HG03108 (cell line): ENCODE results near the gene ARIH1.
"Not testable (repeated sequence)": the region's sequence is repeated elsewhere in the genome, so short reads cannot be mapped to it uniquely, and the experiment has no call there.

Experiments used
- ATAC-seq: cut with Tn5 transposase; IDR thresholded peaks from one replicate; pipeline ENCODE4 v1.9.1; 2021; ENCODE audit warnings: moderate library complexity; ENCODE audit not compliant: unreplicated experiment

The ARIH1 gene, protein sequence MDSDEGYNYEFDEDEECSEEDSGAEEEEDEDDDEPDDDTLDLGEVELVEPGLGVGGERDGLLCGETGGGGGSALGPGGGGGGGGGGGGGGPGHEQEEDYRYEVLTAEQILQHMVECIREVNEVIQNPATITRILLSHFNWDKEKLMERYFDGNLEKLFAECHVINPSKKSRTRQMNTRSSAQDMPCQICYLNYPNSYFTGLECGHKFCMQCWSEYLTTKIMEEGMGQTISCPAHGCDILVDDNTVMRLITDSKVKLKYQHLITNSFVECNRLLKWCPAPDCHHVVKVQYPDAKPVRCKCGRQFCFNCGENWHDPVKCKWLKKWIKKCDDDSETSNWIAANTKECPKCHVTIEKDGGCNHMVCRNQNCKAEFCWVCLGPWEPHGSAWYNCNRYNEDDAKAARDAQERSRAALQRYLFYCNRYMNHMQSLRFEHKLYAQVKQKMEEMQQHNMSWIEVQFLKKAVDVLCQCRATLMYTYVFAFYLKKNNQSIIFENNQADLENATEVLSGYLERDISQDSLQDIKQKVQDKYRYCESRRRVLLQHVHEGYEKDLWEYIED

GRCh38 chr15:72473614-72474465, at the start of gene ARIH1:
Gene ARIH1, plus strand, starts transcription at chr15:72474330. Its CDS starts 310 bp downstream, at chr15:72474640.
- ATAC-seq, result peak; percentile 82

DNA sequence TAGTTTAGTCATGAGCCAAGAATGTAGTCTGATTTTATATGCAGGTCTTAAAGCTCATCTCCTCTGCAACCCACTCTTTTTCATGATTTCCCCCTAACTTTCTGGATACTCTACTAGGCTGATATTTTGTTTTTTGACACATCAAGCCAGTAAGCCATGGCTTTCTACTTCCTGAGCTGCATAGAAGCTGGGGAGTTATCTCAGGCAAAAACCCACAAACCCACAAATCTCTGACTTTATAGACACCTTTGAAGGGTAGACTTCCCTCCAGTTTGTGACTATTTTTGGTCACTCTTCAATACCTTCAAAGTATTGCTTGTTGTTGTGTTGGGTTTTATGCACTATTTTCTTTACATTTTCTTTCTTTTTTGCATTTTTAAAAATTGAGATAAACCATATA, 47.4 kb upstream of the ARIH1 start:
- ATAC-seq, result no peak

GRCh38 chr15:72437650-72438316, 36.3 kb upstream of the ARIH1 start:
- no peak for ATAC-seq

DNA sequence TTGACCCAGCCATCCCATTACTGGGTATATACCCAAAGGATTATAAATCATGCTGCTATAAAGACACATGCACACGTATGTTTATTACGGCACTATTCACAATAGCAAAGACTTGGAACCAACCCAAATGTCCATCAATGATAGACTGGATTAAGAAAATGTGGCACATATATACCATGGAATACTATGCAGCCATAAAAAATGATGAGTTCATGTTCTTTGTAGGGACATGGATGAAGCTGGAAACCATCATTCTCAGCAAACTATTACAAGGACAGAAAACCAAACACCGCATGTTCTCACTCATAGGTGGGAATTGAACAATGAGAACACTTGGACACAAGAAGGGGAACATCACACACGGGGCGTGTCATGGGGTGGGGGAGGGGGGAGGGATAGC, 31.3 kb upstream of the ARIH1 start:
- not testable (repeated sequence) for ATAC-seq

DNA sequence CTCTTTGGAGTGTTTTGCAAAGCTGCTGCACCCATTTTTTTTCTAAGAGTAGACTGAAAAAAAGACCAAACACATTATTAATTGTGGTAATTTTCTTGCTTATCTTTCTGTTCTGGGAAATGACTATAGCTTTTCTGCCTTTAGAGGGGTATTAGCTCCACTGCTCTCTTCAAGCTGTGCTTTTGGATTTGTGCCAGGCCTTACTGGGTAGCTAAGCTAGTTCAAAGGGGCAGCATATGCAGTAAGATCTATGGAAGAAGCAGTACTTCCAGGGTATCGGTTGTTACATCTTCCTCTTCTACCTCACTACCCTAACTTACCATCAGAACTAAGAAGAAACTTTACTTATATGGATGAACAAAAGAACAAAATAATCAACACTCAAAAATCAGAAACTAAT, 28.7 kb upstream of the ARIH1 start:
- no peak for ATAC-seq

DNA sequence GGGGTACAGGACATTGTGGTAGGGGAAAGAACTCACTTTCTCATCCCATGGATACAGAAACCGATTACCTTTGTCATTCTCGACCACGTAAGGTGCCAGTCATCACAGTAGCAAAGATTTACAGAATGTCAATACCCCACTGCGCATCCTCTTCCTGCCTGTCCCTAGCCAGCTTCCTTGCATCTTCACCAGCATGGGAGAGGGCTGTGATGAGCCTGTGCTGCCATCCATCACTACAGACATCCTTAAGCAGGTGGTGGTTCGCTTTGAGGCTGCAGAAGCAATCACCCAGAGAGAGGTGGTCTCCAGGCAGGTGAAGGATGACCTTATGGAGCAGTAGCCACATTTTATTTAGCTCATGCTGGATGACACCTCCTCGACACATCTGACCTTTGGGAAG, 23.3 kb upstream of the ARIH1 start:
- ATAC-seq, result no peak

GRCh38 chr15:72451224-72451623, 22.9 kb upstream of the ARIH1 start:
- no peak for ATAC-seq

DNA sequence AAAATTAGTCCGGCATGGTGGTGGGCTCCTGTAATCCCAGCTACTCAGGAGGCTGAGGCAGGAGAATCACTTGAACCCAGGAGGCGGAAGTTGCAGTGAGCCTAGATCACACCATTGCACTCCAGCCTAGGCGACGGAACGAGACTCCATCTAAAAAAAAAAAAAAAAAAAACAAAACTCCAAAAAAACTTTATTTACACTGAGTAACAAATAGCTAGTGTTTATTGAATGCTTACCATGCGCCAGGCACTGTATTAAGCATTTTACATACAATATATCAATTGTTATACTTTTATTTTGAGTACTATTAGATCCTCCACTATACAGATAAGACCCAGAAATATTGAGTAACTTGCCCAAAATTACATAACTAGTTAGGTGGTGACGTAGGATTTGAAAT, 17.4 kb upstream of the ARIH1 start:
- ATAC-seq, result no peak

- ATAC-seq, result no peak
Observed at GRCh38 chr15:72460402-72460801, 13.7 kb upstream of the ARIH1 start.

DNA sequence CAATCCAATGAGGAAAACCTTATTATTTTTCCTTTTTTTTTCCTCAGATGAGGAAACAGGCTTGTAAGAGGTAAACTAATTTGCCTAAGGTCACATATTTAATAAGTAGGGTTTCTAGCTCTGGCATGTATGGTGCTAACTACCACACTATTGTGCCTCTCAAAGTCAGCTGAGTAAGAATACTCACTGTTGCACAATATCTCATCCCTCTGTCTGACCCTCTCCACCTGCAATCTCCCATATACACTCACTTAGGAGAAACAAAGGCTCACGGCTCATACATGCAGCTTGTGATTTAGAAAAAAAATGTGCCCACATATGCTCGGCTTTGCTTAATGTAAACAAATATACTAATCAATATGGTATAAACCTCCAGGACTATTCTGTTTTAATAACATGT, 10.4 kb upstream of the ARIH1 start:
- ATAC-seq, result no peak

- ATAC-seq, result no peak
Observed at GRCh38 chr15:72464251-72464650, 9.9 kb upstream of the ARIH1 start.

DNA sequence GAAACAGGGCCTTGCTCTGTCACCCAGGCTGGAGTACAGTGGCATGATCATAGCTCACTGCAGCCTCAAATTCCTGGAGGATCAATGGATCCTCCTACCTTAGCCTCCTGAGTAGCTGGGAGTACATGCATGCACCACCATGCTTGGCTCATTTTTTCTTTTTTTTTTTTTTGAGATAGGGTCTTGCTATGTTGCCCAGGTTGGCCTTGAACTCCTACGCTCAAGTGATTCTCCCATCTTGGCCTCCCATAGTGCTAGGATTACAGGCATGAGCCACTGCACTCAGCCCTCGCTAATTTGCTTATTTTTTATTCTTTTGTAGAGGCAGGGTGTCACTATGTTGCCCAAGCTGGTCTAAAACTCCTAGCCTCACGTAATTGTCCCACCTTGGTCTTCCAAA, 6.0 kb upstream of the ARIH1 start:
- ATAC-seq, result no peak

DNA sequence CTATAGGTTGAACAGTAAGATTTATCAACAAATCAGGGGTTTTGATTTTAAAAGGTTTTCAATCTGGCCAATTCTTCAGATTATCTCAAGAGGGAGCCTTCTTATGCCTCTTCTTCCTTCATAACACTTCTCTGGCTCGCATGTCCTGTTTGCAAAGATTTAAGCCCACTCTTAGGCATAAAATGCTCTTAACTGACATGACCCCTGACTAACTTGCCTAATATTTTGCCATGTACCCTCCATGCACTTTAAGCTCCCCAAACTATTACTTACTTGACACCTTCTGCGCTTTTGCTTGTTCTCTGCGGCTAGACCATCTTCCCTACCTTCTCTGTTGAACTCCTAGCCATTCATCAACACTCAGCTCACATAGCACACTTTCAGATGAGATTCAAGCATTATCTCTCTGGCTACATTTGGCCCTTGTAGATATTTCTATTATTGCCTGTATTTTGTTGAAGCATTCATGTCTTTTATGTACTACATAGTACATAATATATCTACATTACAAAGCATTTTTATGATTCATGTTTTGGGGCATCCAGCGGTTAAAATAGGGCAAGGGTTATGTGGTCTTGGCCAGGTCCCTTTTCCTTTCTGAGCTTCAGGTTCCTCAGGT, 1.0 kb upstream of the ARIH1 start:
- ATAC-seq, result no peak

- peak; percentile 17 for ATAC-seq
Observed at GRCh38 chr15:72474466-72474911, 359 bp downstream of the ARIH1 start.

- ATAC-seq, result peak; percentile 34
Observed at GRCh38 chr15:72474912-72475628, 940 bp downstream of the ARIH1 start.

DNA sequence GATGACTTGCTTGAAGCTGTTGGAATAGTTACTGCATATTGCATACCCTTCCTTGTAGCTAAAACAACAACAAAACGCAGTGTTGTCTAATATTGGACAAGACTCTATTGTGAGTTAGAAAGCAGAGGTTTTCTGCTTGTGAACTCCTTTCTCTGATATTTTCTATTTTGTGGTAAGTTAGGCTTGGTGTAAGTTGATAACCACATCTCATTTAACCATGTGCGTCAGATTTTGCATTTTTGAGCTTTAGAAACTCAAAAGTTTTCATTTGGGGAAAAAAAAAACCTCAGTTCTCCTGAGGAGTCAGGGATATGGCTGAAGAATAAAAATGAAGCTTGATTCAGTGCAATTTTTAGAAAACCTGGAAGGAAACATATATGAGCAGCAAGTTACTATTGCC, 1.5 kb downstream of the ARIH1 start:
- no peak for ATAC-seq

- ATAC-seq, result not testable (repeated sequence)
Observed at GRCh38 chr15:72476330-72476729, 2.2 kb downstream of the ARIH1 start.

- no peak for ATAC-seq
Observed at GRCh38 chr15:72481015-72481659, 7.0 kb downstream of the ARIH1 start.

DNA sequence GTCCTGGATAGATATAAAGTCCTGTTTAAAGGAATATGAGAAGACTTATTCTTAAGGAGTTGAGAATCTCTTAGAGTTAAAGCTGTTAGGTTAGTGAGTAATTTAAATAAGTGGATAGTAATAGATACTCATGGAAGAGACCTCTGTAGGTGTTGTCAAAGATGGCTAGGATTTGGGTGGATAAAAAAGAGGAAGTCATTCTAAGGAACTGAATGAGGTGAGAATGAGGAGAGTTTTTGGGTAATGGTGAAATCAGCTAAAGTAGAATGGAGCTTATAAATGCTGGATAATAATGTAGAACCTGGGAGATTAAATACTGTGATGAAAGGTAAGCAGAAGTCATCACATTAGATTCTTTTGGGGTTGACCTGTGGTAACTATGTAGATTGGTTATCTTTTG, 8.1 kb downstream of the ARIH1 start:
- no peak for ATAC-seq

DNA sequence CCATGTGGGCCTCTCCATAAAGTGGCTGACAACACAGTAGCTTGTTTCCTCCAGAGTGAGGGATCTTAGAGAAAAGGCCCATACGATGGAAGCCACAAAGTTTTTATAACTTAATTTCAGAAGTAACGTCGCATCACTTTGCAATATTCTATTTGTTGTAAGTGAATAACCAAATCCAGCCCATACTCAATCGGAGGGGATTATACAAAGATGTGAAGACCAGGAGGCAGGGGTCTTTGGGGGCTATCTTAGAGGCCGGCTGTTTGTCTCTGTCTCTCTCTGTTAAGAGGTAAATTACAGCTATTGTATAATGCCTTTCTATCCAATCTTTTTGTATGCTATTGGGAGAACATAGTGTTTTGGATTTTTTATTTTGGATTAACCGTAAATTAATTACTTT, 9.1 kb downstream of the ARIH1 start:
- no peak for ATAC-seq
